A204.1 (cell line): ENCODE results near the gene GREM2.

Experiments
- FAIRE-seq: peaks from 2 replicates; lab custom pipeline; 2012; peaks lifted over from hg19 to GRCh38; lab: Jason Lieb, UNC

The GREM2 gene

GRCh38 chr1:240609527-240610060 is 2.4 kb downstream of the GREM2 start:
- FAIRE-seq, result no peak

DNA sequence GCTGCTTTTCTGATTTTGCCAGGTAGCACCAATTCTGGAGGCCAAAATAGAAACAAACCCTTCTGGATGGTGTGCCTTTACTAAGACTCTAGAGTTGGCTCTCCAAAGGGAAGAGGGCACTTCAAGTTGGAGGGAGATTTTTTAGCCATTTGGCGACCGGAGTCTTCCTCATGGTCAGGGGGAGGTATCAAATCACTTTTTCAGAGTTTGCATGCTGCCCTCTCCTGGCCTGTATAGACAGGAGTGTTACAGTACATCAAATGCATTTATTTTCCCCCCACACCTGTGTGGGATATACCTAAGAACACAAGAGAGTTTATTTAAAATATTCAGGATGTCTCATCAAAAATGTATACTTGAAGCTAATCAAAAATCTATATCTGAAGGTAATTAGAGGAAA is 3.2 kb downstream of the GREM2 start:
- FAIRE-seq, result no peak

DNA sequence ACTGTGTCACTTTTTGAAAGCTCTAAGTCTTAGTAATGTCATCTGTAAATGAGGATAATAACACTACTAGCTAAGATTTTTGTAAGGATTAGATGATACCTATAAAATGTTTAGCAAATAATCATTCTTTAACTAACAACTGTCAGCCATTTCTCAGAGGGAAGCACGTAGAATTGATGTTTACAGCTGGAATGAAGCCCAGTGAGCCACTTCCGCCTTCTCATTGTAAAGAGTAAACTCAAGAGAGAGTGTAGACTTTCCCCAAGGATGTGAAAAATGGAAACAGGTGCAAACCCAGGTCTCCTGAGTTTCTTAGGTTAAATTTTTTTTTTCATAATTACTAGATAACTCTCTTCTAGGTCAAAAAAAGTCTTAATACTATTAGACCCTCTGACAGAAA is 4.9 kb downstream of the GREM2 start:
- no peak for FAIRE-seq

DNA sequence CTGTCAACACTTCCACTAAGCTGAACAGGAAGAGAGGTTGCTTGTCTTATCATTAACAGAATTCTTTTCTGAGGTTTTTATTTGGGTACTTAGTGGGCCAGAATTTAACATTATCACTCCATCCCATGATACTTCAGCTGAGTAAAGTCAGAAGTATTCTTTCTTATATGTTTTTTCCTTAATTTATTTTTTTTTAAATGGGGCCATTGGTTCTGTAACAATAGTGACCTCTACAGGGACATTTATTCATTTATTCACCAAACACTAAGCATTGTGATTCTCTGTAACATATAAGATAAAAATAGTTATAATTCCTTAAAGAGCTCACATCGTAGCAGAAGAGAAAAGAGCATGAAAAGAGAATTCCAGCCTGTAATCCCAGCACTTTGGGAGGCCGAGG is 9.8 kb downstream of the GREM2 start:
- no peak for FAIRE-seq

GRCh38 chr1:240599830-240600229 is 12.1 kb downstream of the GREM2 start:
- FAIRE-seq, result no peak

GRCh38 chr1:240599299-240599698 is 12.7 kb downstream of the GREM2 start:
- no peak for FAIRE-seq

GRCh38 chr1:240598216-240599001 is 13.5 kb downstream of the GREM2 start:
- FAIRE-seq, result no peak

DNA sequence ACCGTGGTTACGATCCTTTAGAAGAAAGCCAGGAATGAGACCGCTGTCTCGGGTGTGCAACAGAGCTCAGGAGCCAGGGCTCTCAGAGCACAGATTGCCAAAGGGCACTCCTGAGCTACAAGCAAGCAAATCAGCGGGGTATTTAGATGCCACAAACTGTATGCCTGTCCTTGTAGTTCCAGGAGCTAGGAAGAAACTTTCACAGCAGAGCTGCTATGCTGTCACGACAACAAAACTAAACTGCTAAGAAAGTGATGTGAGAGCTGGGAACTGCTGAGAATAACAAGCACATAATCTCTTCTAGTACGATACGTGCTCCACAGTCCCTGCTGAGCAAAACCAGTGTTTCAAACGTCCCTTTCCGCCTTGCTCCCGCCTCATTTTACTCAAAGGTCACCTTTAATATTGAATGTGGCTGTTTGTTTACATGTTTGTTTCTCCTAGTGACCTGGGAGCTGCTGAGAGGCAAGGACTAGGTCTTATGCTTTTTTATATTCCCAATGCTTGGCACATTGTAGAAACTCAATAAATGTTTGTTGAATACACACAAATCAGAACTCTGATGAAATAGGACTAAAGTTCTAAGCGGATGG is 14.7 kb downstream of the GREM2 start:
- FAIRE-seq, result no peak

DNA sequence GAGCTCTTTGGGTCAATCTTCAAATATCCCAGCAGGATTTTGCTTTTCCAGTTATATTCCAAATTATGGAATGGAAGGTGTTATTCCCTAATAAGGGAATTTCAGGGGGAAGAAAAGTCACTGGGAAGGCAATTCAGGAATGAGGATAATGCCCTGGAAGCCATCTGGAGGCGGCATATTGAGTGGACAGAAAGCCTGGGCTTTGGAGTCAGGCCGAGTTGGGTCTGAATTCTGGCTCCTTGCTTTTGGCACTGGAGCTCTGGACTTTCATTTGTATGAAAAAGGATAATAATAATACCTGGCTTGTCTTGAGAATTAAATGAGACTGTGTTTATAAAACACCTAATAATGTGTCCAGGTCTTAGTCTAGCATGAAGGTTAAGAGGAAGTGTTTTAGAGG is 16.5 kb downstream of the GREM2 start:
- no peak for FAIRE-seq

- no peak for FAIRE-seq
Observed at GRCh38 chr1:240591564-240591963, 20.4 kb downstream of the GREM2 start.

GRCh38 chr1:240591078-240591477 is 20.9 kb downstream of the GREM2 start:
- no peak for FAIRE-seq

- FAIRE-seq, result no peak
Observed at GRCh38 chr1:240589585-240590110, 22.3 kb downstream of the GREM2 start.

GRCh38 chr1:240586006-240586405 is 25.9 kb downstream of the GREM2 start:
- no peak for FAIRE-seq

DNA sequence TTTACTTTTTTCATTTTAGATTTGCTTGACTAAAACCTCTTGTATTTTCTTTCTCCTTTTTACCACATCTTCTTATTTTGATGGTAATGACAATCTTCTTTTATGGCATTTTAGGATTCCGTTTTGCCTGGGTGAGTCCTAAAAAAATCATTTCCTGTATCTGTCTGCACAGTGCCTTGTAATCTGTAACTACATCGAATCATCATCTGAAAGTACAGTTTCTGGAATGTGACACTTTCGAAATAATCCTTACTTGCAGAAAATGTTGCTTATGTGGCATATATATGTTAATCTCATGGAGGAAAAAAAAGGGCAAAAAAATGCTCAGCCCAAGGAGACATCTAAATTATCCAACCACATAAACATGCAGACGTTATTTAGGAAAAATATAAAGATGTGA is 29.0 kb downstream of the GREM2 start:
- no peak for FAIRE-seq

DNA sequence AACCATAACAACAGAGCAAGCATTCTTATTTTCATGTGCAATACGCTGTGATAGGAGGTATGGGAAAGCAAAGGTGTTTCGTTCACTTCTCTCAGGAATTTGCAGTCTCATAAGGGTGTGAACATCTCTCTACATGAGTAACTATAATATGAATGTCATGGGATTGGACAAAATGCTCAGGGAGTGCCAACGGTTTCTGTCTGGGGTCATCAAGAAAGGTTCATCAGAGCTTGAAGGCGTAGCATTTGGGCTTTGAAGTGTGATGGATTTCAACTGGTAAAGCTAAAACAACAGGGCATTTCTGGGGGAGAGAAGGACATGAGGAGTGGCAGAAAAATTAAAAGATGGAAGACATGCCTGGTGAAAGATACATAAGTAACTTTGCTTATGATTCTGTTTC is 32.4 kb downstream of the GREM2 start:
- FAIRE-seq, result no peak

GRCh38 chr1:240577095-240577494 is 34.9 kb downstream of the GREM2 start:
- FAIRE-seq, result no peak

DNA sequence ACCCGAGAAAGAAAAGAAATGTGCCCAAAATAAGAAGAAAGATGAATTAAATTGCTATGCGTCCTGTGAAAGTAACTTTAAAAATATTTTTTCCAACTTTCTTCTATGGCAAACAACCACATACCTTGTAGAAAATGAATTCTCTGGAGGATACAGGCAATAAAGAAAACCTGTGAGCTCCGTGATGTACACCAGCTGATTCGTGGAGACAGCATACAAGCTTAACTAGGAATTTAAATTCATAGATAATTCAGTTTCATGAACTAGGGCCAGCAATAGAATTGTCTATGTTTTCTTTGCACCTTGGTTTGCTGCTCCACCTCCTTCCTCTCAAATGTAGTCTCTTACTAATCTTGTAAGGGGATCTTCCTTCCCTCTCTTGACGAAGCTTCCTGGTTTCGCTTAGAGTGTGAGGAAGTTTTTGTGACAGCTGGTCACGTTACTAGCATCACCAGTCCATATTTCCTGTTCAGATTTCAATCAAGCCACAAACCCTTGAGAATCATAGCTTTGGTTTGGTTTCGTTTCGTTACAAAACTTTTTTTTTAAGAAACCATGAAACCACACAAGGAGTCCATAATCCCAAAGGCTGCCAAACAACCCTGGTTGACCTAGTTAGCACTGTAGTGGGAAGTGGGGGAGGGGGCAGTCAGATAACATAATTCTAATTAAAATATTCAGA is 35.8 kb downstream of the GREM2 start:
- FAIRE-seq, result no peak

GRCh38 chr1:240572328-240572727 is 39.6 kb downstream of the GREM2 start:
- no peak for FAIRE-seq

- no peak for FAIRE-seq
Observed at GRCh38 chr1:240571782-240572181, 40.2 kb downstream of the GREM2 start.

DNA sequence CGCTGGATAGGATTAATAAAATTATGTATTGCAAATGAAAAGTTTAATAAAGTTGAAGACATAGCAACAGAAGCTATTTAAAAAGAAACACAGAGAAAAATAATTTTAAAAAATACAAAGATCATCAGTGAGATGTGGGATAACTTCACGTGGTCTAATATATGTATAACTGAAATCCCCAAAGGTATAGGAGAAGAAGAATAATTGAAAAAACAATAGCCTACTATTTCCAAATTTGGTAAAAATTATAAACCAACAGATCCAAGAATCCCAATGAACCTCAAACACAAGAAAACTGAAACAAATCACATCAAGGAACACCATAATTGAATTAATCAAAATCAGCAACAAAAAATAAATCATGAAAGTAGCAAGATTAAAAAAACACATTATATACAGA is 44.9 kb downstream of the GREM2 start:
- no peak for FAIRE-seq

GRCh38 chr1:240562779-240563178 is 49.2 kb downstream of the GREM2 start:
- FAIRE-seq, result no peak

- no peak for FAIRE-seq
Observed at GRCh38 chr1:240562111-240562590, 49.8 kb downstream of the GREM2 start.

DNA sequence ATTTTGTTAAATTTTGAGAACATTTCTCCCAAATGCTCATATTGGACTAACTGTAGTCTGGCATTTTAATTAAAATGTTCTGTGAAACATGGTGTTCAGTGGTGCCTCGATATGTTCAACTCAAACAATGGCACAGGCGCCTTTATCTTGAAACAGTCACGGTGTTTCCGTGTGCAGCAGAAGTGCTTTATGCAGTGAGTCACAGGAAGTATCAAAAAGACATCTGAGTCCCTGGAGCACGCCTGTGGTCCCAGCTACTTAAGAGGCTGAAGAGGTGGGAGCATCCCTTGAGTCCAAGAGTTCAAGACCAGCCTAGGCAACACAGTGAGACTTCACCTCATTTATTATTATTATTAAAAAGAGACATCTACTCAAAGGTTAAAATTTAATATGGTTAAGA is 52.2 kb downstream of the GREM2 start:
- no peak for FAIRE-seq
